Measurements from ENCODE around the gene IRF2BP1.

The IRF2BP1 gene

DNA sequence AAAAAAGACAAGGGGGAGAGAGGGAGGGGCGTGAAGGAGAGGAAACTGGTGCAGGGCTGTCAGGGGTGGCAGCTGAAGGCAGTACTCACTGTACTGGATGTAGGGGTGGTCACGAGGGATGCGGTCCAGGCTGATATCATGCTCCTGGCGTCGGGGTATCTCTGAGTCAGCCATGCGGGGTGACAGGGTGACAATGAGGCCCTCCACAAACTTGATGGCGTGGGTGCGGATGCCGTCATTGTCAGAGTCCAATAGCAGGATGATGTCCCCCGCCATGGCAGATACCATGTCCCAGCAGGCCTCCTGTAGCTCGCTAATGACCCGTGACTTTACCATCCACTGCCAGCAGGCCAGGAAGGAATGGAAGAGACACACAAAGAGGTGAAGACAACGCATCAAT is 38.3 kb downstream of the IRF2BP1 start:
- FAIRE-seq = no peak
- TF ChIP-seq PAX5 (IDR thresholded peaks at IDR 0.05; ENCODE audit: insufficient read depth, low read length, severe bottlenecking) (no peak), POLR2A (IDR thresholded peaks at IDR 0.05; ENCODE audit: low read depth, low read length) (no peak), POU2F2 (IDR thresholded peaks at IDR 0.05; ENCODE audit: low read depth, low read length) (no peak), TAF1 (IDR thresholded peaks at IDR 0.05; ENCODE audit: low read depth, low read length) (no peak), SPI1 (IDR thresholded peaks at IDR 0.05; ENCODE audit: low read depth, low read length) (no peak), POLR2AphosphoS5 (IDR thresholded peaks at IDR 0.05; ENCODE audit: low read depth, low read length) (no peak)
- DNase-seq (ENCODE audit: insufficient read length, low spot score) = no peak

DNA sequence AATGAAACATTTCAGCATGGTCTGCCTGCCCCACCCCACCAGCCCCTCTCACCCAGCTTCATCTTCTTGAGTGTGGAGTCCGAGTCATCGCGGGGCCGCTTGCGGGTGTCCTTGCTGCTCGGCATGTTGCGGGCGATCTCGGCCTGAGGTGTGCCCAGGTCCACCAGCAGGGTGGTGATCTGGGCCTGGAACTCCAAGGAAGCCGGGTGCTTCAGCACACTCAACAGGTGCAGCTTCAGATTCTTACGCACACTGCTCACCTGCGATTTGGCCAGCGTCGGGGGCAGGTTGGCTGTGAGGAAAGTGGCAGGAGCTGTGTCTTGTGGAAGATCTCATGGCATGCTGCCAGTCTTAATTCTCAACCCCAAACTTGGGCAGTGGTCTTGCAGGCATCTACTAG is 43.7 kb downstream of the IRF2BP1 start:
- TF ChIP-seq POU2F2 (IDR thresholded peaks at IDR 0.05; ENCODE audit: low read depth, low read length) (no peak), TAF1 (IDR thresholded peaks at IDR 0.05; ENCODE audit: low read depth, low read length) (no peak), POLR2AphosphoS5 (IDR thresholded peaks at IDR 0.05; ENCODE audit: low read depth, low read length) (no peak), PAX5 (IDR thresholded peaks at IDR 0.05; ENCODE audit: insufficient read depth, low read length, severe bottlenecking) (no peak)
- DNase-seq (ENCODE audit: insufficient read length, low spot score) (no peak), FAIRE-seq (no peak)

DNA sequence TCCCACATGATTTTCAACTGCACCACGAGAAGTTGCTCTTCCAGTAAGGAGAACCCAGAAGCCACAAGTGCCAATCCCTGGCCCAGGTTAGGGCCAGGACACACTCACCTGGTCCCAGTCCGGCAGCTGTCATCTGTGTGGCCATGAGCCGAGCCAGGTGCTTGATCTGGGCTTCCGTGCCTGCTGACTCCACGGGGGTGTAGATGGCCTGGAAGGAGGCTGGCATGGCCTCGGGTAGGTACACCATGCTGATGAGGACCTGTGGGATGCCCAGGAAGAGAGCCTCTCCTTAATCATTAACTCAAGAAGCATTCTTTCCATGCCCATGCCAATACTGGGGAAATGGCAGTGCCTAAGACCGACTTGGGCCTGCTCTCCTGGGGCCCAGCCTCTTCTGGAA is 51.0 kb downstream of the IRF2BP1 start:
- TF ChIP-seq TAF1 (IDR thresholded peaks at IDR 0.05; ENCODE audit: low read depth, low read length) (no peak), SPI1 (IDR thresholded peaks at IDR 0.05; ENCODE audit: low read depth, low read length) (no peak), POU2F2 (IDR thresholded peaks at IDR 0.05; ENCODE audit: low read depth, low read length) (no peak), POLR2A (IDR thresholded peaks at IDR 0.05; ENCODE audit: low read depth, low read length) (no peak), POLR2AphosphoS5 (IDR thresholded peaks at IDR 0.05; ENCODE audit: low read depth, low read length) (no peak), PAX5 (IDR thresholded peaks at IDR 0.05; ENCODE audit: insufficient read depth, low read length, severe bottlenecking) (no peak)
- no peak for DNase-seq (ENCODE audit: insufficient read length, low spot score)
- FAIRE-seq = no peak

Data from GM12891 (cell line).